NK-92 (cell line): Measurements from ENCODE around the gene RRAD.

ENCODE experiments used
- DNase-seq: peaks from one replicate; lab custom pipeline; 2025; ENCODE audit not compliant: unreplicated experiment; lab: John Stamatoyannopoulos, UW

Gene RRAD

DNA sequence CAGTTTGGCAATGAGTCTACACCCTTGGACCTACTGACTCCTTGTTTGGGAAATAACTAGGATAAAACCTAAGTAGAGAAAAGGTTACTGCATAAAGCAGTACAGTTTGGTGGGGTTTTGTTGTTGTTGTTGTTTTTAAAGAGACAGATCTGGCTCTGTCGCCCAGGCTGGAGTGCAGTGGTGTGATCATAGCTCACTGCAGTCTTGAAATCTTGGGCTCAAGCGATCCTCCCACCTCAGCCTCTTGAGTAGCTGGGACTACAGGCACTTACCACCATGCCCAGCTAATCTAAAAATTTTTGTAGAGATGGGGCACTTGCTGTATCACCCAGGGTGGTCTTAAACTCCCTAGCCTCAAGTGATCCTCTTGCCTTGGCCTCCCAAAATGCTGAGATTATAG lies 43.8 kb downstream of the RRAD start:
- no peak for DNase-seq

DNA sequence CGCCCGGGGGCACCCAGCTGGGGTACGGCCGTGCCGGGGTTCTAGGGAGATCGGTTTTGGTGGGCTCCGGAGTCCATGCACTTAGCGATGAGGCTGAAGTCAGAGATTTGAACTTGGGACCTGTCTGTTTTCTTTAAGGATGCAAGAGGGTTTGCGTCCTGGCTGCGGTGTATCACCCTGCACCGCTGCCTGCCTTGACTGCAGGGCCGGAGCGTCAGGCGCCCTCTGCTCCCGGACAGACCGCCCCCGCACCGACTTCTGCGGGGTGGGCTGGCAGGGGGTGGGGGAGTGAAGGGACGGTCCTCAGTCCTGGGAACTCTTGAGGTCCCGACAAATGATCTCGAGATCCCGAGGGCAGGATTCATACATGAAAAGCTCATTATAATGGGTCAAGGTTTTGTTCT lies 44.3 kb downstream of the RRAD start:
- DNase-seq: no peak

DNA sequence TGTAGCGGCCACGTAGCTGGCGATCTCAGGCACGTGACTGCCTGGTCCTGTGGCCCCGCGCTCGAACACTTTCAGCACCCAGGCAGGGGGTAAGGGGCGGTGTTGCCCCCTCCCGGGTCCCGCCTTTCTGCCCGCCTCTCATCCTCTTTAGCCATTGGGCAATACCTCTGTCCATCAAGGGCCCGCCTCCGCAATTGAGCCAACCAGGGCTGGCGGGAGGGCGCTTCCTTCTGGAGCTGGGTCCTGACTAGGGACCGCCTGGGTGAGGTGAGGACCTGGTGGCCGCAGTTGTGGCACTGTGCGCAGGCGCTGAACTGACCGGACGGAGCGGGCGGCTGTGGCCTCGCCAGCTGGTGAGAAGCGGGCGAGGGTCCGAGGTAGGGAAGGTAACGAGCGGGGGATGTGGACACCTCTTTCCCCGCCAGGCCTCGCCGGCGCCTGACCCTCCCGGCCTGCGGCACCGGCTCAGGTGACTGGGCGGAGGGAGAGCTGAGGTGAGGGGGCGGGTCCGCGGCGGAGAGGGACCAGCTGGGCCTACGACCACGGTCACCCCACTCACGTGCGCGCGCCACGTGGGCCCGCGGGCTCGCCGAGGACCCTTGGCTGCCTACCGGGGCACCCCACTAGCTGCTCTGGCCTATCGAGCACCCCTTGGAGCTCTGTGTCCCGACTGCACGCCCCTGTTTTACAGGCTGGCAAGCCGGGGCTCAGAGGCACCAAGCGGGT lies 44.9 kb downstream of the RRAD start, which contains the start of gene PDP2:
Gene PDP2 (plus strand): TSS at position 228 of the 726 bp plus-strand sequence. CDS start 3,770 bp downstream, outside the sequence.
- DNase-seq: no peak

DNA sequence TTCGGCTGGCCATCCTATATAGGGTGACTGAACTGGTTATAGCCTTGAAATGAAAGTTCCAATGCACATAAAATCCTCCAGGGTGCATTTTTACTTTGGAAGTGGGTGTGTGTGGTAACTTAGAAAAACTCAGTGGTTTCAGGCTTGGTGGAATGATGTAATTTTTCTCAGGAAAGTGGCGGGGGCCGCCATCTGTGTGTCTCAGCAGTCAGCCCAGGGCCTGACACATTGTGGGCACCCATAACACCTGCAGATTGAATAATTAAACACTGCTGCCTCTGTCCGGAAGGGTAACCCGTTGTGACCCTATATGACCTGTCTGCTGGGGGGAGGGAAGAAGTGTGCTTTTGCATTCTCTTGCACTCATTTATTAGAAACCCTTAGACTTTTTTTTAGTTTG lies 47.3 kb downstream of the RRAD start:
- no peak for DNase-seq

DNA sequence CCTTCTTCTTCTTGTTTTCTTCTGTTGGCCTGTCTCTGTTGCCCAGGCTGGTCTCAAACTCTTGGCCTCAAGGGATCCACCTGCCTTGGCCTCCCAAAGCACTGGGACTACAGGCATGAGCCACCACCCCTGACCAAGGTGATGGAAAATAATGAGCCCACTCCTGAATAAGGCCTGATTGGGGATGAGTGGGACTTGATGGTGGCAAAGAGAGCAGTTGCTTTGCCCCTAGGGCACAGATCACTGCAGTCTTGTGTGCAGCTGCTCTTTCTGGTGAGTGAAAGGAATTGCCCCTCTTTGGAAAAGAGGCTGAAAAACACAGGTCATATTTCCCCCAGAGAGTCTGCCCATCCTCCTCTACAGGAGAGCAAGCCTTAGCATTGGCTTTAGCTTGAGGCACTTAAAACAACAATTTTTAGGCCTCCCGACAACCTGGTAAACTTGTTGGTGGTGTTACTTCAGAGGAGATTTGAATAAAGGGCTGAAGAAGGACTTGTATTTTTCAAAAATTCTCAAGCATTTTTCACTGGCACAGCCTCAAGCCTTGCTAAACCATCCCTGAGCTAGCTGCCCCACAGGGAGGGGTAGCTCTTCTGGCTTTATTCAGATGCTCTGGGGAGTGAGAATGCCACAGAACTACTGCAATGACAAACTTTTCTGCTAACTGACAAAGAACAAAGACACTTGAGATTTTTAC lies 51.1 kb downstream of the RRAD start:
- no peak for DNase-seq

DNA sequence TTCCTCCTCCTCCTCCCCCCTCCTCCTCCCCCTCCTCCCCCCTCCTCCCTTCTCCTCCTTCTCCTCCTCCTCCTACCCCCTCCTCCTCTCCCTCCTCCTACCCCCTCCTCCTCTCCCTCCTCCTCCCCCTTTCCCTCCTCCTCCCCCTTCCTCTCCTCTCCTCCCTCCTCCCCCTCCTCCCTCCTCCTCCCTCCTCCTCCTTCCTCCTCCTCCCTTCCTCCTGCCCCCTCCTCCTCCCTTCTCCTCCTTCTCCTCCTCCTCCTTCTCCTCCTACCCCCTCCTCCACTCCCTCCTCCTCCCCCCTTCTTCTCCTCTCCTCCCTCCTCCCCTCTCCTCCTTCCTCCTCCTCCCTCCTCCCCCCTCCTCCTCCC lies 51.7 kb downstream of the RRAD start:
- no peak for DNase-seq

DNA sequence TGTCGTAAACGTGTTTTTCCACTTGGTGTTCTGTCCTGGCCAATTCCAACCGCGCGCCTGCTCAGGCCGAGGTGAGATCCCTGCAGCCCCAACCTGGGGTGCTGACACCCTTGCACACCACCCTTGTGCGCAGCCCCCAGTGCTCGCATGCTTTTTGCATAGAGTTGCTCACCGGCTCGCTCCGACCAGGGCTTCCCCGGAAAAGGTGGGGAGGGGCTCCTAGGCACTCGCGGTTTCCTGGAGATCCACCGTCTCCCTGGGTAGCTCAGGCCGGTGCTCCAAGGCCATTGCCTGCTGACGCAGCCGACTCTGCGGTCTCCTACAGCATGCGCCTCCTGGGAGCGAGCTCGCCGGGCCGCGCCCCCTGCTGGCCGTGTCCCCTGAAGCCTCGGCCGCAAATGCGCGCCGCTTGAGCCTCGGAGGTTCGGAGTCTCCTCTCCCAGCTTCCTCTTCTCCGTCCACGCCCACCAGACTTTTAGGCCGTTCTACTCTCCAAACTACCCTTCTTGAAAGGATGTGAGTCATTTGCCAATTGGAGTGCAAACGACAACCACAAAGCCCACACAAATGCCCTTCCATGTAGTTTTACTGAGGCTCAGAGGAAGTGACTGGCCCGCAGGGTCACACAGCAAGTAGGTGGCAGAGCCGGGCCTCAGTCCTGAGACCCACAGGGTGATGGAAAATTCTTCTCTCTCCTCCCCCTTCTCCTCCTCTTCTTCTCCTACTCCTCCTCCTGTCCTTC lies 52.2 kb downstream of the RRAD start:
- DNase-seq: peak; percentile 19

DNA sequence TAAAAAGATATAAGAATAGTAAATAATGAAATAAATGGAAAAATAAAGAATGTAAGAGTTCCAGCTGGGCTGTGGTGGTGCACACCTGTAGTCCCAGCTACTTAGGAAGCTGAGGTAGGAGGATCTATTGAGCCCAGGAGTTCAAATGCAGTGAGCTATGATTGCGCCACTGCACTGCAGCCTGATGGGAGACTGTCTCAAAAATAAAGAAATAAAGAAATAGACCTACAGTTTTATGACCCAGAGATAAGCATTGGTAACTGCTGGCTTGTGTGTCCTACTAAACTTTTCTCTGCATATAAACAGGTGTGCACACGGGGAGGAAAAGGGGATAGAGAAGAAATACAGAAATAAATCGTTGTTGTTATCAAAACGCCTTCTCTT lies 52.8 kb downstream of the RRAD start:
- no peak for DNase-seq

DNA sequence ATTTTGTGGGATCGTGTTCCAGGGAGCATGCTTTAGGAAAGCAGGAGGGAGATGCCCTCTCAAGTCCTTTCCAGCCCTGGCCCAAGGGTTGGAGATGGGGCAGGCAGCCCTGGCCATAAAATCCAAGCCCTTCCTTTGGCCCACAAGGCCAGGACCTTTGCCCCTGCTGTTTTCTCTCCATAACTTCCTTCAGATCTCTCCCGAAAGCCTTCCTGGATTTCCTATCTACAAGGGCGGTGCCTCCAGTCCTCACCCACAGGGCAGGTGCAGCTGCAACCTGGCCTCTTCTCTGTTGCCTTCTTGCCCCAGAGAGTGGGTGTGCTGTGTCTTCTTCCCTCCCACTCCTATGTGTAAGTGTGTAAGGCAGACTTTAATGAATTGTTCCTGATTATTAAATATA lies 53.5 kb downstream of the RRAD start:
- no peak for DNase-seq
